ENCODE results near the gene PTPRG.

- TF ChIP-seq CTCF (conservative IDR thresholded peaks at IDR 0.05; ENCODE audit: low read depth, low read length) (no peak), EZH2 (IDR thresholded peaks at IDR 0.05; ENCODE audit: low read length, unreplicated experiment) (no peak), EZH2phosphoT487 (IDR thresholded peaks at IDR 0.05; ENCODE audit: borderline replicate concordance, low read length) (no peak)
Measured at GRCh38 chr3:61897848-61898247, 336.5 kb downstream of the PTPRG start.

Measured in PC-3 (cell line).